Activated naive CD8-positive, alpha-beta T cell treated with anti-CD3 and anti-CD28 coated beads, Interleukin-2, amount 50 U/mL, for 16 hours (primary cell): ENCODE measurements around the gene CCDC78.
A peak's percentile ranks its signal among the peaks of the same experiment; 100 is the strongest.

Experiments used
- DNase-seq: peaks from one replicate; pipeline ENCODE4 v3.0.0-alpha.2; 2020; ENCODE audit warnings: low read depth, low spot score

Gene CCDC78

DNA sequence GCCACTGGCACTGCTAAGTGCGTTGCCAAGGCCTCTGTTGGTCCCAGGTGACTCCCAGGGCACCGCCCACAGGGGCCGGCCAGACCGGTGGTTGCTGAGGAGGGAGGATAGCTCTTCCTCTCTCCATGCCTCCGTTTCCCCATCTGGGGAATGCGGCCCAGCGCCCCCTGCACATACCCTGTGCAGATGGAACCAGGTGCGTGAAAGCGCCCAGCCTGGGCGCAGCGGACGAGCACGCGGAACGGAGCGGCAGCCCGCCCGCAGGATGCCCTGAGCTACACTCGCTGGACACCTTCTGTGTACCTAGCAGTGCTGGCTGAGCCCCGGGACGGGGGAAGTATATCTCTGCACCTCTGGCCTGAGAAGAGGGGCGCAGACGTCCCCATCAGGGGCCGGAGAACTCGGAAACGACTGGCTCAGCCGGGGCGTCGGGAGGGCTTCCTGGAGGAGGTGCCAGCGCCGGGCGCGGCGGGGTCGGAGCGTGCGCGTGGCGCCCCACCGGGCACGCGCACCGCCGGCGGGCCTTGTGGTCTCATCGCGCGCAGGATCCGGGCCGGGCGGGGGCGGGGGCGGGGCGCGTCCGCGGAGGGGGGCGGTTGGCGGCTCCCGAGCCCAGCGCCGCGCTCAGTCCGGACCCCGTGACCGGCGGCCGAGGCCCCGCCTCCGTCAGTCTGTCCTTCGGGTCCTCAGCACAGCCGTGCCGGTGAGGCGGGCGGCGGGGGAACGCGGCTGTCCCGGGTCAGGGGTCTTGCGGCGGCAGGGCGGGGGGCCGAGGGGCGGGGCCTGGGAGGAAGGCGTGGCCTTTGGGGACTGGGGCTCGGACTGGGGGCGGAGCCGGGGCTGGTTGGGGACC is at the start of gene CCDC78, which contains the start of gene HAGHL:
TSS of gene CCDC78 (minus strand) at position 6 of the 853 bp plus-strand sequence. CDS start 76 bp downstream, outside the sequence.
TSS of gene HAGHL (plus strand) at position 669 of the 853 bp plus-strand sequence. CDS start 404 bp downstream, outside the sequence.
- peak; percentile 43 for DNase-seq

DNA sequence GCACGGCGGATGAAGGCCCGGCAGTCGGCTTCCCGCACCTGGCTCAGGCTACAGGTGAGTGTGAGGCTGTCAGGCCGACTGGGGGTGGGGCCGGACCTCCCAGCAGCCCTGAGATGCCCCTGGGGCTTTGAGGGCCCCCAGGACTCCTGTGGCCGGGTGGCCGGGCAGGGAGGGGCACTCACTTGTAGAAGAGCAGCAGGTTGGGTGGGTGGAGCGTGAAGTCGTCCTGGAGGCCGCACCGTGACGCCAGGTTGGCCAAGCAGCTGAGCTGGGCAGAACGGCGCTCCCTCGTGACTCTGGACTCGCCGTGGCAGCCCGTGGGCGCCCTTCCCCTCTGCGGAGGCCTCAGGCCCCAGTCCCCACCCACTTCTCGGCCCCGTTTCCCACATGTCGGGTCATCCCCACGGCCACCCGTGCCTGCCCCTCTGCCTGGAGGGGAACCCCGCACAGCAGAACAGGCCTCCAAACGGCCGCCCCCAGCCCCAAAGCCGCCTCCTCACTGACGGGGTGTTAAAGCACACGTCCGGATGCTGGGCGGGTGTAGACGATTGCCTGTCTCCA is 49.1 kb upstream of the CCDC78 start:
- DNase-seq: no peak

GRCh38 chr16:774086-775001 is 48.1 kb upstream of the CCDC78 start:
- no peak for DNase-seq

- DNase-seq: no peak
These were observed 46.7 kb upstream of the CCDC78 start for GRCh38 chr16:772959-773358.

- DNase-seq: no peak
These were observed 44.2 kb upstream of the CCDC78 start for GRCh38 chr16:770411-770810.

DNA sequence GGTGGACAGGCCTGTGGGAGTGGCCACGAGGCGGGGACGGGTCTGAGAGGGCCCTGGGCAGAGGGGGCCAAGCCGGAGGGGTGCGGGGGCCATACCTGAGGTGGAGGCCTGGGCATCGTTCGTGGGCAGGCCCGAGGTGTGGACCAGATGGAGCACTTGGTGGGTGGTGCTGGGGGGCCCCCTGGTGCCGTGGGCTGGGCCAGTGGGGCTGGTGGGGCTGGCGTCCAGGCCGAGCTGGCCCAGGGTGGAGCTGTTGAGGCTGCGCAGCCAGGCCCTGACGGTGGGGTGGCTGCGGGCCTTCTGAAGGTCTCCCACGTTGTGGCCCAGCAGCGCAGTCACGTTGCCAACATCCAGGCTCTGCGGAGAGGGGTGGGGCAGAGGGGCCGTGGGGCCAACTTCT is 43.7 kb upstream of the CCDC78 start:
- no peak for DNase-seq

DNA sequence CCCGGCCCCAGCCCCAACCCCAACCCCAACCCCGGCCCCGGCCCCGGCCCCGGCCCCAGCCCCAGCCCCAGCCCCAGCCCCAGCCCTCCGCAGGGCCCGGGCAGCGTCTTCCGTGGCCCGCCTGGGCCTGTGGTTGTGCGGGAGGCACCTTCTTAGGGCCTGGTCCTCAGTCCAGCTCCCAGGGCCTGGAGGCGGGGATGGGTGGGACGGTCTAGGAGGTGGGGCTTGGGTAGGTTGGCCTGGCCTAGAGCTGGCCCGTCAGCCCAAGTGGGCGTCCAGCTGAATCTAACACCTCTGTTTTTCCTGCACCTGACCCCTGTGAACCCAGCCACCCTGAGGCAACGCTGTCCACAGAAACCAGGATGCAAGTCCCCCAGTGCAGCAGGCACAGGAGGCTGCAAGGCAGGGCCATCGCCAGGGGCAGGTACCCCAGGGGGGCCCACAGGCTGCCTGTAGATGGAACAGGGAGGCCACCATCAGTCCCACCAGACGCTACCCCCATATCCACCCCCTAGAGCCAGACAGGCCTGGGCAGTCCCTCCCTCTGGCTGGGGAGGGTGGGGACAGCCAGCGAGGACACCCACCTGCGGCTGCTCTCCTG is 43.0 kb upstream of the CCDC78 start:
- no peak for DNase-seq

DNA sequence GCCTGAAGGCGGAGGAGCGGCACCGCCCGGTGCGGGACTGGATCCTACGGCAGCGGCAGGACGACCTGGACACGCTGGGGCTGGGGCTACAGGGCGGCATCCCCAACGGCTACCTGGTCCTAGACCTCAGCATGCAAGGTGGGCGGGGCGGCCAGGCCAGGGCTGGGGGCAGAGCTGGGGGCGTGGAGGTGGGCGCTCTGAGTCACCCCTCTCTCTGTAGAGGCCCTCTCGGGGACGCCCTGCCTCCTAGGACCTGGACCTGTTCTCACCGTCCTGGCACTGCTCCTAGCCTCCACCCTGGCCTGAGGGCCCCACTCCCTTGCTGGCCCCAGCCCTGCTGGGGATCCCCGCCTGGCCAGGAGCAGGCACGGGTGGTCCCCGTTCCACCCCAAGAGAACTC is 42.2 kb upstream of the CCDC78 start:
- no peak for DNase-seq

- no peak for DNase-seq
These were observed 41.5 kb upstream of the CCDC78 start for GRCh38 chr16:767743-768235.

GRCh38 chr16:766820-767640 is 40.8 kb upstream of the CCDC78 start:
- no peak for DNase-seq

DNA sequence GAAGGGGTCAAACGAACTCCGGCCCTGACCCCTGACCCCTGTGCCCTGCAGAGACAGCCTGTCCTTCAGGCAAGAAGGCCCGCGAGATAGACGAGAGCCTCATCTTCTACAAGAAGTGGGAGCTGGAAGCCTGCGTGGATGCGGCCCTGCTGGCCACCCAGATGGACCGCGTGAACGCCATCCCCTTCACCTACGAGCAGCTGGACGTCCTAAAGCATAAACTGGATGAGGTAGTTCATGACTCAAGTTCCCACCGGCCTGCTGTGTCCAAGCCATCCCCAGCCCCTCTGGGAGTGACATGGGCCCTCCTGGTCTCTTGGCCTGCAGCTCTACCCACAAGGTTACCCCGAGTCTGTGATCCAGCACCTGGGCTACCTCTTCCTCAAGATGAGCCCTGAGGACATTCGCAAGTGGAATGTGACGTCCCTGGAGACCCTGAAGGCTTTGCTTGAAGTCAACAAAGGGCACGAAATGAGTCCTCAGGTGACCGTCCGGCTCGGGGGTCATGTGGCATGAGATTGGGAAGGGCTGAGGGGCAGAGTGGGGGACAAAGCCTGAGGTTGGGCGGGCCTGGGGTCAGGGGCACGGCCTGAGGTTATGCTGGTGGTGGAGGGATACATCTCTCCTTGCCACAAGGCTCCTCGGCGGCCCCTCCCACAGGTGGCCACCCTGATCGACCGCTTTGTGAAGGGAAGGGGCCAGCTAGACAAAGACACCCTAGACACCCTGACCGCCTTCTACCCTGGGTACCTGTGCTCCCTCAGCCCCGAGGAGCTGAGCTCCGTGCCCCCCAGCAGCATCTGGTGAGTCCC is 40.0 kb upstream of the CCDC78 start:
- DNase-seq: no peak

GRCh38 chr16:765488-765865 is 39.2 kb upstream of the CCDC78 start:
- no peak for DNase-seq

- DNase-seq: no peak
These were observed 38.7 kb upstream of the CCDC78 start for GRCh38 chr16:764848-765487.

DNA sequence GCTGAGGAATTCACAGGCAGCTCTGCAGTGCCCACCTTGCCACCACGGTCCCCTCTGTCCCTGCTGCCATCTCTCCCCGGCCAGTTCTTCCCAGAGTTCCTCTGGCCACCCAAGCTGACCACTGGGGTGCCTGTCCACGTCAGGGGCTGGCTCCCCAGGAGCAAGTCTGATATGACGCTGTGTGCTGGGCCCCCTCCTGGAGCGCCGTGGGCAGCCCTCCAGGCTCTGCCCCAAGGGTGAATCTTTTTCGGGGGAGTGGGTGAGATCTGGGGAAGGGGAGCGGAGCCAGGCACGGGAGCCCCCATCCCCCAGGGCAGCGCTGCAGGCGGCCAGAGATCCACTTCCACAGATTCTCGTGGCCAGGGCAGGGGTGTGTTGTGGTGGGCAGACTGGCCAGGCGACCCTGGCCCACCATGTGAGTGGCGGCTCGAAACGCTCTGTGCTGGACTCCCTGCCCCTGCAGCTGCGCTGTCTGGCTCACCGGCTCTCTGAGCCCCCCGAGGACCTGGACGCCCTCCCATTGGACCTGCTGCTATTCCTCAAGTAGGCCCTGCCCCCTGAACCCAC is 38.0 kb upstream of the CCDC78 start:
- no peak for DNase-seq

- DNase-seq: no peak
These were observed 37.3 kb upstream of the CCDC78 start for GRCh38 chr16:763369-764183.

GRCh38 chr16:762595-763268 is 36.5 kb upstream of the CCDC78 start:
- DNase-seq: no peak
